CD4-positive, alpha-beta T cell (primary cell): ENCODE results near the gene MICAL2. TPM values are rescaled to one million over a fixed set of nuclear protein-coding genes. Genes with fewer than 3 reads are reported as not detected.

Source experiments
- ATAC-seq: fragments of 200-7000 bp; cut with Tn5 transposase; one replicate; pipeline ENCODE4 v1.10.0; 2022; ENCODE audit warnings: mild to moderate bottlenecking; ENCODE audit not compliant: poor library complexity
- CTCF ChIA-PET: fragments of 350-600 bp; sonication (Branson Sonifier 250); formaldehyde crosslinking; loops from one replicate; lab custom pipeline; 2021; ENCODE audit warnings: antibody characterized with exemption, inconsistent platforms; lab: Charles Lee
- POLR2A ChIA-PET: fragments of 350-600 bp; sonication (Branson Sonifier 250); formaldehyde crosslinking; loops from one replicate; lab custom pipeline; 2021; ENCODE audit warnings: antibody characterized with exemption, inconsistent platforms; lab: Charles Lee
- DNase-seq, 14 experiments: peaks; one replicate each; pipeline ENCODE4 v3.0.0-alpha.2; 2013 to 2020; ENCODE audit warnings: mixed read lengths in 2 of 14
- H3K27ac ChIP-seq, 2 donors: one replicate each; pipeline versions ENCODE4 v1.5.1 to v1.7.0; 2013; ENCODE audit warnings: low read length in 2 of 2, low read depth in 1 of 2, mild to moderate bottlenecking in 1 of 2
- H3K27me3 ChIP-seq, 2 experiments: 1 replicate in 1 of 2; 2 replicates in 1 of 2; pipeline versions ENCODE4 v1.6.1 to v1.7.0; 2013; ENCODE audit warnings: low read length in 2 of 2, control low read depth in 1 of 2, mild to moderate bottlenecking in 1 of 2, moderate library complexity in 1 of 2; ENCODE audit not compliant: insufficient read depth in 2 of 2, control insufficient read depth in 1 of 2
- H3K36me3 ChIP-seq: one replicate; pipeline ENCODE4 v1.6.1; 2013; ENCODE audit warnings: low read length, control low read depth; ENCODE audit not compliant: insufficient read depth
- H3K4me1 ChIP-seq: one replicate; pipeline ENCODE4 v1.6.1; 2013; ENCODE audit warnings: low read length, control low read depth; ENCODE audit not compliant: insufficient read depth
- H3K4me3 ChIP-seq: one replicate; pipeline ENCODE4 v1.5.1; 2013; ENCODE audit warnings: mild to moderate bottlenecking, low read length, moderate library complexity
- H3K9me3 ChIP-seq, 2 experiments: 1 replicate in 1 of 2; 2 replicates in 1 of 2; pipeline versions ENCODE4 v1.6.1 to v1.7.0; 2013; ENCODE audit warnings: low read length in 2 of 2, mild to moderate bottlenecking in 2 of 2, control low read depth in 1 of 2, moderate library complexity in 1 of 2; ENCODE audit not compliant: control insufficient read depth in 1 of 2, insufficient read depth in 1 of 2
- H3K27ac Mint-ChIP-seq: one replicate; pipeline ENCODE4 v1.8.0; 2020; ENCODE audit warnings: mixed read lengths
- H3K27me3 Mint-ChIP-seq: one replicate; pipeline ENCODE4 v1.8.0; 2021; ENCODE audit warnings: mixed read lengths
- H3K36me3 Mint-ChIP-seq: one replicate; pipeline ENCODE4 v1.8.0; 2021; ENCODE audit warnings: low read depth, mixed read lengths
- H3K4me1 Mint-ChIP-seq: one replicate; pipeline ENCODE4 v1.8.0; 2021; ENCODE audit warnings: low read depth, mixed read lengths
- H3K4me3 Mint-ChIP-seq: one replicate; pipeline ENCODE4 v1.8.0; 2020; ENCODE audit warnings: mild to moderate bottlenecking, mixed read lengths
- H3K9me3 Mint-ChIP-seq: one replicate; pipeline ENCODE4 v1.8.0; 2020; ENCODE audit warnings: mixed read lengths
- intact Hi-C, 2 experiments: fragments of 100-400 bp; cut with DNase I in 1 of 2; cut with micrococcal nuclease in 1 of 2; formaldehyde crosslinking; loops; one replicate each; pipeline versions ENCODE4 v1.15.1 to v1.9.0; 2023 to 2025; cut with DNase I, micrococcal nuclease
- total RNA-seq, 174 experiments: library from RNA in 2 of 174; stranded (reverse) in 2 of 174; gene quantifications; one replicate each; pipeline ENCODE4 v1.2.3 and lab custom pipeline; 2021 to 2026
- TF ChIP-seq, protein P1 (sequence below): fragments of 200-600 bp; IDR thresholded peaks from one replicate; pipeline ENCODE4 v1.8.0; 2022; ENCODE audit warnings: antibody characterized with exemption, mild to moderate bottlenecking

Gene MICAL2
- total RNA-seq, 2 experiments from 2014 or later, result 12.8 to 14.1 TPM

DNA sequence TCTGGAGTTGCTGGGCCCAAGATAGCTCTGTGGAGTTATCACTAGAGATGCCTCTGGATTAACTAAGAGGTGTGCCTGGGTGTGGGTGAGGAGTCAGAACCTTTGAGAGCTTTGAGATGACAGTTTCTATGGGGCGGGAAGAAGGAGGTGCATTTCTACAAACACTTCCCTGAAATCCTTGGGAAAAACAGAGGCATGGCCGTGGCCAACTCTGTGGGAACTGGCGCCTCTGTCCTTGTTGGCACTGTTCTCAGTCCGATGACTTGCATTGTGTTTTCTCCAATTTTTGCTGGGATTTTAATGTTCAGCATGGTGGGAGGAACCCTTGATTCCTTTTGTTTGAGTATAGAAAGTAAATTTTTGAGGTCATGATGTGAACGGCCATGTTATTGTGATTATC is 151.2 kb downstream of the MICAL2 start:
- Histone ChIP-seq H3K27me3 (no peaks in the 10 kb centered on the region), H3K9me3 (no peaks in the 10 kb centered on the region), H3K4me1 (no peaks in the 10 kb centered on the region), H3K4me3 (no peak overlapping the region), H3K36me3 (peaks cover 51% of the 10 kb centered on the region), H3K27ac (no peak overlapping the region)
- no peak overlapping the region for H3K27ac Mint-ChIP-seq
- no peaks in the 10 kb centered on the region for H3K27me3 Mint-ChIP-seq
- POLR2A ChIA-PET, result no interaction called here
- no peak overlapping the region for H3K4me3 Mint-ChIP-seq
- peaks cover 50% of the 10 kb centered on the region for H3K36me3 Mint-ChIP-seq
- no peaks in the 10 kb centered on the region for H3K4me1 Mint-ChIP-seq
- H3K9me3 Mint-ChIP-seq, result no peaks in the 10 kb centered on the region
- DNase-seq (no peak), ATAC-seq (no peak)
- intact Hi-C loops, result no loop called here
- TF ChIP-seq, protein P1, sequence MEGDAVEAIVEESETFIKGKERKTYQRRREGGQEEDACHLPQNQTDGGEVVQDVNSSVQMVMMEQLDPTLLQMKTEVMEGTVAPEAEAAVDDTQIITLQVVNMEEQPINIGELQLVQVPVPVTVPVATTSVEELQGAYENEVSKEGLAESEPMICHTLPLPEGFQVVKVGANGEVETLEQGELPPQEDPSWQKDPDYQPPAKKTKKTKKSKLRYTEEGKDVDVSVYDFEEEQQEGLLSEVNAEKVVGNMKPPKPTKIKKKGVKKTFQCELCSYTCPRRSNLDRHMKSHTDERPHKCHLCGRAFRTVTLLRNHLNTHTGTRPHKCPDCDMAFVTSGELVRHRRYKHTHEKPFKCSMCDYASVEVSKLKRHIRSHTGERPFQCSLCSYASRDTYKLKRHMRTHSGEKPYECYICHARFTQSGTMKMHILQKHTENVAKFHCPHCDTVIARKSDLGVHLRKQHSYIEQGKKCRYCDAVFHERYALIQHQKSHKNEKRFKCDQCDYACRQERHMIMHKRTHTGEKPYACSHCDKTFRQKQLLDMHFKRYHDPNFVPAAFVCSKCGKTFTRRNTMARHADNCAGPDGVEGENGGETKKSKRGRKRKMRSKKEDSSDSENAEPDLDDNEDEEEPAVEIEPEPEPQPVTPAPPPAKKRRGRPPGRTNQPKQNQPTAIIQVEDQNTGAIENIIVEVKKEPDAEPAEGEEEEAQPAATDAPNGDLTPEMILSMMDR, result no peak
- CTCF ChIA-PET, result no interaction called here

DNA sequence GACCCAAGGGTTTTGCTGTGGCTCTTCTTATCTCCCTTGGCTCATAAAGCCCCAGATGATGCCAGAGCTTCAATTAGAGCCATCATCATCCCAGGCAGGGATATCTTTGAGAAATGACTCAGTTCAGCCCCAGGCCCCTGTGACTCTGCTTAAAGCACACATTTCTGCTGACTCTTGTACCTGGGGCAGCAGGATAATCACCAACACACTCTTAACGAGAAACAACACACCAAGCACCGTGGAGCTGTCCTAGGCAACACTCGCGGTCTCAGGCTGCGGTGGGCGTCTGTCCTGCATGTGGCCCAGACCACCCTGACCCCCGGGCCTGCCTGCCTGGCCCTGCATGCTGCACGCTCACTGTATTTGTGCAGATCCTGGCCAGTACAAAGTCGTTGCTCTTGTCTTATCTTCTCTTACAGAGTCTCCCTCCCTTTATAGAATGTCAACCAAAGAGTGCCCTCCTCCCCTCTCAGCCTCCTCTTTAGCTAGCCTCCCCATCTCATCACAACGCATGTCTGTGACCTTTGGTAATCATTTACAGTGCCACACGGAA is 152.8 kb downstream of the MICAL2 start:
- no peak for ATAC-seq
- no peaks in the 10 kb centered on the region for H3K27me3 Mint-ChIP-seq
- DNase-seq, result no peak
- H3K27ac Mint-ChIP-seq, result no peak overlapping the region
- H3K4me3 ChIP-seq, result no peak overlapping the region
- no peaks in the 10 kb centered on the region for H3K9me3 Mint-ChIP-seq
- TF ChIP-seq, protein P1, result no peak
- H3K27ac ChIP-seq, result no peak overlapping the region
- CTCF ChIA-PET, result interaction anchor here (0.8 to 1.5 kb wide), 2 partner anchors 18 to 19 kb away, joined by 4 read pairs; no protein-coding TSS in a partner anchor
- no peaks in the 10 kb centered on the region for H3K4me1 Mint-ChIP-seq
- peaks cover 36% of the 10 kb centered on the region for H3K36me3 ChIP-seq
- no peaks in the 10 kb centered on the region for H3K9me3 ChIP-seq
- H3K4me1 ChIP-seq, result no peaks in the 10 kb centered on the region
- intact Hi-C loops, result no loop called here
- no peak overlapping the region for H3K4me3 Mint-ChIP-seq
- peaks cover 39% of the 10 kb centered on the region for H3K36me3 Mint-ChIP-seq
- H3K27me3 ChIP-seq, result no peaks in the 10 kb centered on the region
- POLR2A ChIA-PET, result no interaction called here

DNA sequence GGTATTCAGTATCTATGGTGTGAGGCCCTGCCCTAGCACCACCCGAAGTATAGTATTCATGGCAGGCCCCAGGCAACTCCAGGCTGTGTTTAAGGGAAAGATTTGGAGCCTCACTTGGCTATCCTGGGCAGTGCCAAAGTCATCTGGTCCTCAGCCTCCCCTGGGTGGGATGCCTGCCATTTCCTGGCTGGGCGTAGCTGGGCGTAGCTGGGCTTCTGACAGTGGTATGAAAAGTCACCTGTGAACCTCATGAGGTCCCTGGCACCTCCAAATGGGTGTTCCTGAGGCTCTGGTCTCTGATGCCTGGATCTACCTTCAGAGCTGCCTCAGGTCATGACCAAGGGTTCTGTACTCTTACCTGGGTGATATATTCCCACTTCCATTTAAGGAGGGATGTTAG is 154.0 kb downstream of the MICAL2 start:
- ChIA-PET CTCF (no interaction called here), POLR2A (no interaction called here)
- no peak for DNase-seq
- Mint-ChIP-seq H3K27me3 (no peaks in the 10 kb centered on the region), H3K4me1 (no peaks in the 10 kb centered on the region), H3K9me3 (no peaks in the 10 kb centered on the region), H3K36me3 (peaks cover 27% of the 10 kb centered on the region), H3K4me3 (no peak overlapping the region), H3K27ac (no peak overlapping the region)
- peaks cover 29% of the 10 kb centered on the region for H3K36me3 ChIP-seq
- no peaks in the 10 kb centered on the region for H3K27me3 ChIP-seq
- no peaks in the 10 kb centered on the region for H3K4me1 ChIP-seq
- H3K27ac ChIP-seq, result no peak overlapping the region
- intact Hi-C loops, result no loop called here
- H3K9me3 ChIP-seq, result no peaks in the 10 kb centered on the region
- TF ChIP-seq, protein P1, result no peak
- no peak overlapping the region for H3K4me3 ChIP-seq
- ATAC-seq, result no peak
